ENCODE data around the gene SEBOX. TPM values are rescaled to one million over a fixed set of nuclear protein-coding genes. Genes with fewer than 3 reads are reported as not detected.

Gene SEBOX
- total RNA-seq, 4 donors from 2014 or later: not detected

DNA sequence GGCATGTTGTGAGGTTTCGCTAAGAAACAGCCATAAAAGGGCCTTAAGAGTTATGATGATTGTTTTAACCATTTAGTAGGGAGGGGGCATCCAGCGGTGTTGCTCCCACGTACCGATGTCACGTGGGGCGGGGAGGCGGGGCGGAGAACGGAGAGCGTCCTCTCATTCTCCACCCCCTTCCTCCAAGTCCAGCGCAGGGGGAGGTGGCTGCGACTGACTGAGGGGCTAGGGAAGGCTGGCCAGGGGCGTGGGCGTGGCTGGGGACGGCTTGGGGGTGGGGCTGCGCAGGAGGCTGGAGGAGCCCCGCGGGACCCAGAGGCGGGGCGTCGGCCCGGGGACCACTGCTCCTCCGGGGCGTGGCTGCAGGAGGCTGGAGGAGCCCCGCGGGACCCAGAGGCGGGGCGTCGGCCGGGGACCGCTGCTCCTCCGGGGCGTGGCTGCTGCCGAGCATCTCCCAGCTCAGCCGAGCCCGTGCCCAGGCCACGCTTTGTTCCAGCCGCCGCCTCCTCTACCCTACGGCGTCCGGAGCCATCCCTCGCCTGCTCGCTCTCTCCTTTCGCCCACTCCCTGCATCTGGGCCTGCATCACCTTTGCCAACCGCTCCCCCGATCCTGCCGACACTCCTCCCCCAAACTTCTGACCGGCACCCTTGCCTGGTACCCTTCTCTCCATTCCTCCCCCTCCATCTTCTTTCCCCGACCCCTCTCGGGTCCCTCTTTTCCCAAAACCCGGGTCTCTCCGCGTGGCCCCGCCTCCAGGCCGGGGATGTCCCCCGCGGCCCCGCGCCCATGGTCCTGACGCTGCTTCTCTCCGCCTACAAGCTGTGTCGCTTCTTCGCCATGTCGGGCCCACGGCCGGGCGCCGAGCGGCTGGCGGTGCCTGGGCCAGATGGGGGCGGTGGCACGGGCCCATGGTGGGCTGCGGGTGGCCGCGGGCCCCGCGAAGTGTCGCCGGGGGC is 6.5 kb upstream of the SEBOX start, which contains the start of gene SARM1:
TSS of gene SARM1 (plus strand) at position 450 of the 958 bp plus-strand sequence. CDS start at position 789, 339 bp downstream.
- Histone ChIP-seq H3K36me3 (no peaks in the 10 kb centered on the region), H3K9me3 (no peaks in the 10 kb centered on the region), H3K4me3 (peak within 1 kb of the TSS; percentile 50 to 55), H3K4me1 (peaks cover 5 to 10% of the 10 kb centered on the region in 2 donors), H3K27ac (peak within 1 kb of the TSS; percentile 77 to 83), H3K27me3 (no peaks in the 10 kb centered on the region)
- no peak for TF ChIP-seq POLR2A (IDR thresholded peaks at IDR 0.05)
- TF ChIP-seq, protein P1, sequence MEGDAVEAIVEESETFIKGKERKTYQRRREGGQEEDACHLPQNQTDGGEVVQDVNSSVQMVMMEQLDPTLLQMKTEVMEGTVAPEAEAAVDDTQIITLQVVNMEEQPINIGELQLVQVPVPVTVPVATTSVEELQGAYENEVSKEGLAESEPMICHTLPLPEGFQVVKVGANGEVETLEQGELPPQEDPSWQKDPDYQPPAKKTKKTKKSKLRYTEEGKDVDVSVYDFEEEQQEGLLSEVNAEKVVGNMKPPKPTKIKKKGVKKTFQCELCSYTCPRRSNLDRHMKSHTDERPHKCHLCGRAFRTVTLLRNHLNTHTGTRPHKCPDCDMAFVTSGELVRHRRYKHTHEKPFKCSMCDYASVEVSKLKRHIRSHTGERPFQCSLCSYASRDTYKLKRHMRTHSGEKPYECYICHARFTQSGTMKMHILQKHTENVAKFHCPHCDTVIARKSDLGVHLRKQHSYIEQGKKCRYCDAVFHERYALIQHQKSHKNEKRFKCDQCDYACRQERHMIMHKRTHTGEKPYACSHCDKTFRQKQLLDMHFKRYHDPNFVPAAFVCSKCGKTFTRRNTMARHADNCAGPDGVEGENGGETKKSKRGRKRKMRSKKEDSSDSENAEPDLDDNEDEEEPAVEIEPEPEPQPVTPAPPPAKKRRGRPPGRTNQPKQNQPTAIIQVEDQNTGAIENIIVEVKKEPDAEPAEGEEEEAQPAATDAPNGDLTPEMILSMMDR (IDR thresholded peaks at IDR 0.05): no peak
- DNase-seq: peak; percentile 93 to 95
- intact Hi-C loops (cut with DNase I; ENCODE audit: low total_unique reads): no loop called here

DNA sequence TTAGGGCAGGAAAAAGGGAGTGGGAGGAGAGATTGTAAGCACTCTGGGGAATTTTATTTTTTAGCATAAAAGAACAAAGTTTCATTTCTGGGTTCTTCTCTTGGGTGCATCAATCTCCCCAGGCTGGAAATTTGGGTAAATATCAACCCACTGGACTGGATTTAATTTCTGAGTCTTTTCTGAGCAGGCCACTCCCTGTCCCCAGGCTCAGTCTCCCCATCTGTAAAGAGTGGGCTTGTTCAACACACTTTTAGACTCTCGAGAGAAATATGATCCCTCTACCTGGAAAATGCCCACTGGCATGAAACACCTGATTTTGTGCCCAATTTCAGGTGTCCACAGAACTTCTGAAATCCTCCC is 5.7 kb upstream of the SEBOX start:
- intact Hi-C loops (cut with DNase I; ENCODE audit: low total_unique reads): no loop called here
- Histone ChIP-seq H3K9me3 (no peaks in the 10 kb centered on the region), H3K27me3 (no peaks in the 10 kb centered on the region), H3K36me3 (no peaks in the 10 kb centered on the region), H3K27ac (peak overlapping the region; percentile 77 to 83), H3K4me3 (peak overlapping the region; percentile 50 to 55), H3K4me1 (peaks cover 5 to 10% of the 10 kb centered on the region in 2 donors)
- no peak for TF ChIP-seq POLR2A (IDR thresholded peaks at IDR 0.05)
- TF ChIP-seq, protein P1 (IDR thresholded peaks at IDR 0.05): no peak
- DNase-seq: no peak

DNA sequence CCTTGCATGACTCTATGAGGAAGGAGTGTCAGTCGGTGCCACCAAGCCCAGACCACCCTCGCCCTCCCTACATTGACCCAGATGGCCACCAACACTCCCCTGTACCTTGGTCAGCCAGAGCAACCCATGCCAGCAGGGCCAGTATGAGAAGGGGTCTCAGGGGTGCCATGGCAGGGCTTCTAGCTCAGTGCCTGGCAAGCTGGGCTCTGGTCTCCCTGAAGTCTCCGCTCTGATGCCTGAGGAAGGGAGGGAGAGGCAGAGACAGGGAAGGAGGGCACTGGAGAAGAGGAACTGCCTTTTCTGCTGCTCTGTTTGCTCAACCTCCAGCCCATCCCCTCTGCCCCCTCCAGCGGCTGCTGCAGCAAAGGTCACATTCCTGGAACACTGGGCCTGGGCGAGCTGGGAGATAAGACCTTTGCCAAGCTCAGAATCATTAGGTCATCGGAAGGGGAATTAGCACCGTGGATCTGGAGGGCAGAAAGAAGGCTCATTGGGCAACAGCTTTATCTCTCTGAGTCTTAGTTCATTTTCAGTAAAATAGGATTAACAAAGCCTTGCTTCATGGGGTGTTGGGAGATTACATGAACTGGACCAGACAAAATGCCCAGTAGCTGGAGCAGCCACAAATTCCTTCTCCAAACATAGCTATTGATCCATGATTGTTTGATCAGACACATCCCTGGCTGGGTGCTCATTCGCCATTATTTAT is 5.2 kb upstream of the SEBOX start, which contains the start of gene VTN:
TSS of gene VTN (minus strand) at position 273 of the 709 bp plus-strand sequence. CDS start at position 169, 104 bp downstream.
- Histone ChIP-seq H3K36me3 (no peaks in the 10 kb centered on the region), H3K4me1 (peaks cover 5 to 10% of the 10 kb centered on the region in 2 donors), H3K27ac (peak within 1 kb of the TSS; percentile 77 to 83), H3K9me3 (no peaks in the 10 kb centered on the region), H3K4me3 (peak within 1 kb of the TSS; percentile 50 to 55), H3K27me3 (no peaks in the 10 kb centered on the region)
- no peak for TF ChIP-seq POLR2A (IDR thresholded peaks at IDR 0.05)
- TF ChIP-seq, protein P1 (IDR thresholded peaks at IDR 0.05): no peak
- peak in 1 of 2 donors; percentile 44 for DNase-seq
- intact Hi-C loops (cut with DNase I; ENCODE audit: low total_unique reads): no loop called here

DNA sequence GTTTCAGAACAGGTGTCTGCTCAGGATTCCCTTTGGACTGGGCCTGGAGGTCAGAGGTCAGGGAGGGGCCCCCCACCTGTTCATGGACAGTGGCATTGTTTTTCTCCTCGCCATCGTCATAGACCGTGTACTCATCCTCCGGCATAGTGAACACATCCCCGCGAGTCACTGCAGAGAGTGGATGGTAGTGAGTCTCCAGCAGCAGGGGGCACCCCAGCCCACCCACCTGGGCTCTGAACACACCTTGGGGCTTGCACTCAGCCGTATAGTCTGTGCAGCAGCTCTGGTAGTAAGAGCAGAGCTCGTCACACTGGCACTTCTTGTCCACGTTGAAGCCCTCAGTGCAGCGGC is 4.7 kb upstream of the SEBOX start:
- Histone ChIP-seq H3K4me1 (peaks cover 5 to 10% of the 10 kb centered on the region in 2 donors), H3K36me3 (no peaks in the 10 kb centered on the region), H3K4me3 (no peak overlapping the region), H3K27me3 (no peaks in the 10 kb centered on the region), H3K27ac (no peak overlapping the region), H3K9me3 (no peaks in the 10 kb centered on the region)
- TF ChIP-seq POLR2A (IDR thresholded peaks at IDR 0.05): no peak
- TF ChIP-seq, protein P1 (IDR thresholded peaks at IDR 0.05): no peak
- intact Hi-C loops (cut with DNase I; ENCODE audit: low total_unique reads): no loop called here
- no peak for DNase-seq

All from uterus (tissue), 4 donors.